ENCODE measurements around the gene DLG2.

DNA sequence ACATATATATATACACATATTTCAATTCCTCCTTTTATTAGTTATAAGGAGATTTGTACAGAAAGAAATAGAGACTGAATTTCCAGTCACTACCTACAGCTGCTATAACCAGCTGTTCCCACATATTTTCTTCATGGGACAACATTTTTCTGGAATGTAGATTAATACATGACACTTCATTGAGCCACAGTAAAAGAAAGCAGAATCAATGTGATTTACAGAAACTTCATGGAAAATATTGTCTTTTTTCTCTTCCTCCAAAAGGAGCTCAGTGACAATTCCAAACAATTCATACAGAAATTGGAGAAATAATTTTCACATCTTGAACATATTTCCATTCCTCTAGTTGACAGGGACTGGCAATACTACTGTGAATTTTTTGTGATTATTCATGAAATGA is 249.2 kb downstream of the DLG2 start:
- no peak for TF ChIP-seq CTCF (IDR thresholded peaks at IDR 0.05)
- no peak for TF ChIP-seq POLR2A (IDR thresholded peaks at IDR 0.05)
- no peak for TF ChIP-seq EP300 (IDR thresholded peaks at IDR 0.05)
- TF ChIP-seq POLR2AphosphoS5 (IDR thresholded peaks at IDR 0.05): no peak

Measured in sigmoid colon (tissue), 4 donors.